ENCODE measurements around the gene APOBEC3H.

The APOBEC3H gene

GRCh38 chr22:39129746-39130145, 32.7 kb downstream of the APOBEC3H start:
- H3K4me3 ChIP-seq (replicated peaks; ENCODE audit: low read depth, low read length), result no peak overlapping the region
- no peak for DNase-seq (ENCODE audit: low read depth)
- no peak for TF ChIP-seq CTCF (IDR thresholded peaks at IDR 0.05; ENCODE audit: low read length, missing control alignments)

GRCh38 chr22:39130152-39130704, 33.2 kb downstream of the APOBEC3H start:
- DNase-seq (ENCODE audit: low read depth), result no peak
- no peak overlapping the region for H3K4me3 ChIP-seq (replicated peaks; ENCODE audit: low read depth, low read length)
- no peak for TF ChIP-seq CTCF (IDR thresholded peaks at IDR 0.05; ENCODE audit: low read length, missing control alignments)

GRCh38 chr22:39130892-39131855, 34.1 kb downstream of the APOBEC3H start:
- no peak for DNase-seq (ENCODE audit: low read depth)
- TF ChIP-seq CTCF (IDR thresholded peaks at IDR 0.05; ENCODE audit: low read length, missing control alignments), result no peak
- H3K4me3 ChIP-seq (replicated peaks; ENCODE audit: low read depth, low read length), result no peak overlapping the region

GRCh38 chr22:39132281-39132680, 35.2 kb downstream of the APOBEC3H start:
- TF ChIP-seq CTCF (IDR thresholded peaks at IDR 0.05; ENCODE audit: low read length, missing control alignments), result no peak
- DNase-seq (ENCODE audit: low read depth), result no peak
- H3K4me3 ChIP-seq (replicated peaks; ENCODE audit: low read depth, low read length), result no peak overlapping the region

- no peak for TF ChIP-seq CTCF (IDR thresholded peaks at IDR 0.05; ENCODE audit: low read length, missing control alignments)
- DNase-seq (ENCODE audit: low read depth), result no peak
- no peak overlapping the region for H3K4me3 ChIP-seq (replicated peaks; ENCODE audit: low read depth, low read length)
Observed at GRCh38 chr22:39132871-39133524, 36.0 kb downstream of the APOBEC3H start.

- no peak overlapping the region for H3K4me3 ChIP-seq (replicated peaks; ENCODE audit: low read depth, low read length)
- DNase-seq (ENCODE audit: low read depth), result no peak
- no peak for TF ChIP-seq CTCF (IDR thresholded peaks at IDR 0.05; ENCODE audit: low read length, missing control alignments)
Observed at GRCh38 chr22:39133871-39134270, 36.8 kb downstream of the APOBEC3H start.

Measured in fibroblast of pulmonary artery (primary cell).